Measurements from ENCODE around the gene ARL15. TPM values are rescaled to one million over a fixed set of nuclear protein-coding genes. Genes with fewer than 3 reads are reported as not detected.
"Not testable (repeated sequence)": the region's sequence is repeated elsewhere in the genome, so short reads cannot be mapped to it uniquely, and the experiment has no call there.

Gene ARL15
- total and polyA plus RNA-seq, 2 of the 8 experiments (the other 6 are each of a cell fraction or from before 2014, with no cell fraction given), result 9.9 to 21.2 TPM

GRCh38 chr5:54060919-54061318 is 249.5 kb downstream of the ARL15 start:
- H3K27ac ChIP-seq (ENCODE audit: low read depth, low read length); H3K27me3 ChIP-seq (replicated peaks in 1 of 4; ENCODE audit: control insufficient read depth in 3 of 4, extremely low read depth in 1 of 4, insufficient read depth in 3 of 4, low read length in 3 of 4); H3K4me3 ChIP-seq (ENCODE audit: extremely low read depth in 1 of 4, insufficient read depth in 2 of 4, low read depth in 3 of 4, low read length in 4 of 4); H4K20me1 ChIP-seq (replicated peaks in 1 of 2; ENCODE audit: control insufficient read depth in 1 of 2, insufficient read depth in 2 of 2, low read length in 2 of 2); H3K23ac ChIP-seq (ENCODE audit: insufficient read length); H3K23me2 ChIP-seq (ENCODE audit: low read depth, low read length); H3K4me2 ChIP-seq (ENCODE audit: insufficient read depth in 1 of 2, low read depth in 2 of 2, low read length in 2 of 2); H3K4ac ChIP-seq (replicated peaks; ENCODE audit: insufficient read length, low read depth, low read length); H4K8ac ChIP-seq (ENCODE audit: extremely low read depth, insufficient read depth, low read length); H4K5ac ChIP-seq (ENCODE audit: insufficient read length, low read depth, low read length); H3K4me1 ChIP-seq (replicated peaks in 1 of 4; ENCODE audit: control insufficient read depth in 3 of 4, insufficient read depth in 4 of 4, low read length in 3 of 4); H3K14ac ChIP-seq (ENCODE audit: insufficient read length); H2AFZ ChIP-seq (ENCODE audit: low read length); H3K79me1 ChIP-seq (ENCODE audit: low read depth, low read length); H3K9ac ChIP-seq (replicated peaks in 1 of 4; ENCODE audit: extremely low read depth in 1 of 4, low read depth in 3 of 4, low read length in 3 of 4); H3K9me3 ChIP-seq (ENCODE audit: insufficient read depth in 2 of 2, low read depth in 1 of 2, low read length in 1 of 2); H3K36me3 ChIP-seq (ENCODE audit: control insufficient read depth in 2 of 4, insufficient read depth in 4 of 4, low read length in 3 of 4); DNase-seq (ENCODE audit: low read depth in 1 of 2, low spot score in 2 of 2); H2BK15ac ChIP-seq (ENCODE audit: low read length); FAIRE-seq; H2BK5ac ChIP-seq (ENCODE audit: low read depth, low read length); H3K18ac ChIP-seq (ENCODE audit: extremely low read depth, low read length); H3K79me2 ChIP-seq (ENCODE audit: control insufficient read depth in 1 of 2, insufficient read depth in 2 of 2, low read length in 2 of 2); H2AK5ac ChIP-seq (ENCODE audit: low read depth, low read length): not testable (repeated sequence)
- H4K91ac ChIP-seq (replicated peaks; ENCODE audit: insufficient read length, low read length), result peak overlapping the region; percentile 80
- peak overlapping the region; percentile 72; the same call in 1 of the 2 replicates for H2BK12ac ChIP-seq (ENCODE audit: low read depth, low read length)
- 86% methylated on average over 3 of the region's 3 CpGs; no CpG with 5 or more reads in 1 of the 2 experiments for WGBS, 2 experiments (ENCODE audit: extremely low coverage in 1 of 2, insufficient coverage in 1 of 2, insufficient read length in 1 of 2, insufficient replicate concordance in 2 of 2, low coverage in 1 of 2, low lambda C conversion rate in 2 of 2, missing lambda C conversion rate in 1 of 2)
- peak overlapping the region; percentile 44 for H3K56ac ChIP-seq (replicated peaks; ENCODE audit: insufficient read length, low read depth, low read length)
- H2BK120ac ChIP-seq (replicated peaks; ENCODE audit: low read depth, low read length), result peak overlapping the region; percentile 77
- CTCF ChIA-PET (ENCODE audit: partially characterized antibody), result interaction anchor here (0.6 to 1.5 kb wide), 9 partner anchors 11 to 635 kb away, joined by 3 to 4 read pairs (median 3); no protein-coding TSS in a partner anchor
- POLR2A ChIA-PET (ENCODE audit: partially characterized antibody), result interaction anchor here (2.2 kb wide), 1 partner anchor 10 kb away, joined by 5 read pairs; no protein-coding TSS in a partner anchor
- H2BK20ac ChIP-seq (ENCODE audit: low read length), result peak overlapping the region; percentile 98; the same call in 1 of the 2 replicates

Measured in H1 (cell line).